T follicular helper cell (primary cell): ENCODE results near the gene MIGA2.
"Not testable (repeated sequence)": the region's sequence is repeated elsewhere in the genome, so short reads cannot be mapped to it uniquely, and the experiment has no call there.

Experiments
- DNase-seq: peaks from one replicate; pipeline ENCODE4 v3.0.0-alpha.2; 2020; ENCODE audit warnings: low read depth

MIGA2 gene

GRCh38 chr9:129035838-129036237 lies 588 bp upstream of the MIGA2 start:
- DNase-seq: not testable (repeated sequence)

DNA sequence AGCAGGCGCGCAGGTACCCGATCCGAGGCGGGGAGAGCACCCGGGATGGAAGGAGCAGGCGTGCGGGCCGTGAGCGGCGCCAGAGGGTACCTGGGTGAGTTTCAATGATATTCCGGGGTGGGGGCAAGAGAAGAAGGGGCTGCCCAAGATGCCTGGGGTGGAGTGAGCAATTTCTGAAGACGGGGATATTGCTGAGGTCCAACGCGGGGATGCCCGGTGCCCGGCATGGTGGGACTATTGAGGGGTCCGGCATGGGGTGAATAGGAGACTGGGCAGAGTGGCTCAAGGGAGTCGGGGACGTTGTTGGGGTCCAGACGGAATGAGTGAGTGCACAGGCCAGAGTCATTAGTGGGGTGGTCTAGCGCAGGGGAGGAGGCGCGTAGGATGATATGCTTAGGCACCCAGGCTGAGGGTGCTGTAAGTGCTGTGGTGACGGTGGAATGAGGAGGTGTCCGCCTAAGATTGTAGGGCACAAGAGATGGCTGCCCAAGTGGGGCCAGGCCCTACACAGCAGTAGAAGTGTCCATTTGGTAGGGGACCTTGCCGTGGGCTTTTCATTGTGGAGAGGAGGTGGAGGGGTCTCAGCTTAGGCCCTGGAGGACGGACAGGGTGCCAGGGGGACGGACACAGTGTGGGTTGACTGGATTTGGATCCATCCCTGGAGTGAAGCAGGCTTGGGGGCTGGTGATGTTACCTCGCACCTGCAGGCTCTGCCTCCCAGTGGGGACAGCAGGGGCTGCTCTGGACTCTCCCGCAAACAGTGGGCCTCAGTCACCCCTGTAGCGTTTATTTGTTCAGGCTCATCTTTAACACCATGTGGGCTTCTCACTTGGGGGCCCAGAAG lies 719 bp downstream of the MIGA2 start:
- DNase-seq: no peak

- DNase-seq: no peak
Measured at GRCh38 chr9:129037767-129038098, 1.3 kb downstream of the MIGA2 start.

- DNase-seq: no peak
Measured at GRCh38 chr9:129038109-129038852, 1.9 kb downstream of the MIGA2 start.

DNA sequence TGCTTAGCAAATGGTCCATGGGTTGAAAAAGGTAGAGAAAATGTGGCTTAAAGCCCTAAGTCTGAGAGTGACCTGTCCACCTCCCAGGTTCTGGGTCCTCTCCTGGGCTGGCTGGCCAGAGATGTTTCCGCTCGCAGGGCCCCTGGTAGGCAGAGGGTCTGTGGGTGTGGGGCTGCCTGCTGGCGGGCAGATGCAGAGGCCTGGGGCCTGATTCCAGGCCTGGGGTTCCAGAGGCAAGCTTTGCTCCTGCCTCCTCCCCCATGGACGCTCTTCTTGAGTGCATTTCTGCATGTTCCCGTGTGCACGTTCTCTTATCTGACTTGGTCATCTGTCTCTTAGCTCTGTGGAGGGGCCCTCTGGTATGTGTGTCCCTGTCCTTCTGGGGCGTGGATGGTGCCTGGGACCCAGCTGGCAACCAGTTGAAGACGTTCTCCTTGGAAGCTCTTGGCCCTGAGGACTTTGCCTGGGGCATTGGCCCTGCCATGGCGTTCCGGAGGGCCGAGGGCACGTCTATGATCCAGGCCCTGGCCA lies 3.8 kb downstream of the MIGA2 start:
- no peak for DNase-seq

GRCh38 chr9:129042016-129042415 lies 5.6 kb downstream of the MIGA2 start:
- DNase-seq: no peak

DNA sequence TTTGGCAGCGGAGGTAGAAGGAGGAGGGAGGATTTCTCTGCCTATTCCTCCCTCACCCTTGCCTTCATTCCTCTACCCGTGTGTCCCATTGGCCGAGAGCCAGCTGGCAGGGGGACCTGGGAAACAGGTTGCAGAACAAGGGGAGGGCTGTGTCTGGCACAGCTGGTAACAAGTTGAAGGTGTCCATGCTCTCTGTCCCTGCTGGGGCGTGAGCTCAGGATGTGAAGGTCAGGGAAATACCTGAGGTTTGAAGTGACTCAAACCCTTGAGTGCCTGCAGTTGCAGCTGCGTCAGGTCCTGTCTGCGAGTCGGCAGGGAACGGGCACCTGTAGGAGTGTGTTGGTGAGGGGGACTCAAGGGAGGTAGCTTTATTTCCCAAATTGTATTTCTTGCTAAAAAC lies 16.2 kb downstream of the MIGA2 start:
- DNase-seq: no peak

- DNase-seq: no peak
Measured at GRCh38 chr9:129053020-129053419, 16.6 kb downstream of the MIGA2 start.

GRCh38 chr9:129054163-129054851 lies 17.9 kb downstream of the MIGA2 start:
- DNase-seq: no peak

DNA sequence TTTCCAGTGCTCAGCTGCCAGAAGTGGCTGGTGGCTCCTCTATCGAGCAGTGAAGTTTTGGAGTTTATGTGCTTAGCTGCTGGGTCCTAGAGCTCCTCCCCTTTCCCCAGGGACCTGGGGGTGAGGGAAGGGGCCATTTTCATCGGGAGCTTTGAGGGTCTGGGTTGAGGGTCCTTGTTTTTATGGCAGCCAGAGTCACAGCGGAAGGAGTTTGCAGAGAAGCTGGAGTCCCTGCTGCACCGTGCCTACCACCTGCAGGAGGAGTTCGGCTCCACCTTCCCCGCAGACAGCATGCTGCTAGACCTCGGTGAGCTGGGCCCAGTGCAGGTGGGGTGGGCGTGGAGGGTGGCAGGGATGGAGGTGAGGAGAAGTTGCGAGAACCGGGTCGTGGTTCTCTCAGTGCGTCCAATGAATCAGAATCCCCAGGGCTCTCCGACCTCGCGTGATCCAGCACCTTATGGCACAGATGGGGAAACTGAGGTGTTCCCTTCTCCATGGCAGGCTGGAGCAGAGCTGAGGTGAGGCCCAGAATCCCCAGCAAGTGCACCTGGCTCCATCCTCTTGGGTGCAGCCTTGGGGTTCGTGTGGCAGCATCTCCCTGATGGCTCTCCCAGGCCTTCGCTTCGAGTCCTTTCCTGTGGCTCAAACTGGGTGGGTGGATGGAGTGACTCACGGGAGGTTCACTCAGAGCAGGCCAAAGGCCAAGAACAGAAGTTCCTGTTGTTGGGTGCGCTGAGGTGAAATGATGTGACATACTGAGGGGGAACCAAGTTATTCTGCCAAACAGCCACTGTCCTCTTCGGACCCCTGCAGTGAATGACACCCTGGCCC lies 22.8 kb downstream of the MIGA2 start:
- no peak for DNase-seq

DNA sequence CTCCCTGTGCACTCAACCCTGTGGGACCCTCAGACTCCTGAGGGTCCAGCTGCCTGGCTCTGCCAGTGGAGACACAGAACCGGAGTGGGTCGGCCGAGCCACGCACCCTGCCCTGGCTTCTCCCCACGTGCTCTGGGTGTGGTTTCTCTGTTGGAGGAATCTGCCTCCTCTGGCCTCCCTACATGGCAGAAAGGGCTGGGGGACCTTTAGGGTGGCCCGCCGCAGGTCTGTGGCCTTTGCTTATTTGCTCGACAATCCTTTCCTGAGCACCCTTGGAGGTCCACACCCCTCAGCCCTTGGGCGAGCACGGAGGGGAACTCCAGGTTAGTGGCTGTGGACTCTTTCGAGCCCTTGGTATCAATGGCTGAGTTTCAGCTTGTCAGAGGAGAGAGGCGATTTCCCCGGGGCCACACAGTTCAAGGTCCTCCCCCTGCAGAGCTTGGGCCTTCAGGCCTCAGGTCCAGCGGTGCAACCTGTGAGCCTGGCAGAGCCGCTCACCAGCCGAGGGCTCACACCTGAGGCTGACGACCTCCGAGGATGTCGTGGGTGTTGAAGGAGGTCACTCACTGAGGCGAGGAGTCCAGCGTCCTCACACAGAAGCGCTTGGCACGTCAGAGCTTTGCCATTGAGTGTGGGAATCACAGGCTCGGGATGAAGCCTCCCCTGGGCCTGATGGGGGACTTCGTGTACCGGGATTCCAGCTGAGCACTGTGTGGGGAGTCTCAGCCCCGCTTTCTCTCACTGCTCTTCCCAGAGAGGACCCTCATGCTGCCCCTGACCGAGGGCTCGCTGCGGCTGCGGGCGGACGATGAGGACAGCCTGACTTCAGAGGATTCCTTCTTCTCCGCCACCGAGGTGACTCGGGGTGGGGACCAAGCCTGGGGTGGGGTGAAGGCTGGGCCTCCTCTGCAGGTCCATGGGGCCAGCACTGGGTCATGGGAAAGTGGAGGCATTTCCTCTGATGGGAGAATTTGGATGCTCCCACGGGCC lies 23.7 kb downstream of the MIGA2 start:
- DNase-seq: no peak

DNA sequence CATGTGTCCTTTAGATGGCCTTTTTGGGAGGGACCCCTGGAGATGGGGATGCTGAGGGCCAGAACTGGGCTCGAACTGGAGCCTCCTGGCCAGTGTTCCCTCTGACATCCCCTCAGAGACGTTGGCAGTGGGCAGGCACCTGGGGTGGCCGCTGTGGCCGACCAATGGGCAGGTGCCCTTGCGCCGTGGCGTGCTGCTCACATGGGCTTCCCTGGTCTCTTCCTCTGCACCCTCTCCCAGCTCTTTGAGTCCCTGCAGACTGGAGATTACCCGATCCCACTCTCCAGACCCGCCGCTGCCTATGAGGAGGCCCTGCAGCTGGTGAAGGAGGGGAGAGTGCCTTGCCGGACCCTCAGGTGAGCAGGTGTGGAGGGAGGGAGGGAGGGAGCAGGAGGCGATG lies 24.6 kb downstream of the MIGA2 start:
- DNase-seq: no peak

GRCh38 chr9:129063061-129063460 lies 26.6 kb downstream of the MIGA2 start:
- DNase-seq: no peak

GRCh38 chr9:129064499-129064908 lies 28.1 kb downstream of the MIGA2 start:
- DNase-seq: no peak

DNA sequence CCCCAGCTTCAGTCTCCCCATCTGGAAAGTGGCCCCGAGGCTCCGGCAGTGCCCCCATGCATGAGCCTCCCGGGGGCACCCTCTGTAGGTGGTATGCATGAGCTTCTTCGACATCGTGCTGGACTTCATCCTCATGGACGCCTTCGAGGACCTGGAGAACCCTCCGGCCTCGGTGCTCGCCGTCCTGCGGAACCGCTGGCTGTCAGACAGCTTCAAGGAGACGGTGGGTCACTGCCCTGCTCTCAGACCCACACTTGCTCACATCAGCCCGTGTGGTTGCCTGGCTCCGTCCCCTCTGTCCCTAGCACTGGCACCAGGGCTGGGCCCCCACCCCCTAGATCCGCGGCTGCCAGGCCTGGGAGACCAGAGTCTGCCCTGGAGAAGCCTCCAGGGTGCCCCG lies 31.7 kb downstream of the MIGA2 start:
- no peak for DNase-seq

GRCh38 chr9:129068990-129069861 lies 32.8 kb downstream of the MIGA2 start:
- DNase-seq: no peak

GRCh38 chr9:129069862-129070641 lies 33.6 kb downstream of the MIGA2 start:
- DNase-seq: no peak

DNA sequence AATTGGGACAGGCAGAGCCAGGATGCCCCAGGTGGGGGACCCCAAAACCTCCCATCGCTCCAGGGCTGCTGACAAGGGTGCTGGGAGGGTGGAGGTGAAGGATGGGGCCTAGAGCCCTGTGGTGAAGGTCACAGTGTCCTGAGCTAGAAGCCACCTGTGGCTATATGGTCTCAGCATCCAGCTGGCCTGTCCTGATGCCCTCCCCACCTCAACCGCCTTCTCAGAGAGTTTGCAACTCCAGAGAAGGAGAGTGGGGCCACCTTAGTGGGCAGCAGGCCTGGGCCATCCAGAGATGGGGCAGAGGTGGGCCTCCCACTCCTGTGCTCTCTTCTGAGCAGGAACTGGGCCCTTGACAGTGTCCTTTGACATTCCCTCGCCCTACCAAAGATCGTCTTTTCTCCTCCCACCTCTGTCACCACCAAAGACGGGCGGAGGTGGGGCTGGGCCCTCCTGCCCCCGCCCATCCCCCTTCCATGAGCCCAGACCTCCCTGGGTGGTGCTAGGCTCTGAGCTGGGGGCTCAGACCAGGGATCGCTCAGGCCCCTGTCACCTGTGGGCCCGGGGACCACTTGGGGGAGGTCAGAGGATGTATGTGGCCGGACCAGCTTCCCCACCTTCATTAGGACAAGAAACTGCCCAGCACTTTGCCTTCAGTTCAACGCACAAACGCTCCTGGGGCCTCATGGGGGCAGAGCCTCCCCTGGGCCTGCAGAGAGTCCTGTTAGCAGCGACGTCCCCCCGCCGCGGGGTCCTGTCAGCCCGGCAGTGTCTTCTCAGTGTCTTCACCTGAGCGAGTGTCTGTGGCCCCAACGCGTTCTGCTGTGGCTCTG lies 34.5 kb downstream of the MIGA2 start:
- DNase-seq: no peak
